Smooth muscle cell (in vitro differentiated cells): ENCODE results near the gene CSNK1A1. TPM values are rescaled to one million over a fixed set of nuclear protein-coding genes. Genes with fewer than 3 reads are reported as not detected.

ENCODE experiments used
- DNase-seq: peaks from one replicate; lab custom pipeline; 2025; ENCODE audit not compliant: unreplicated experiment; lab: John Stamatoyannopoulos, UW
- H2AFZ ChIP-seq: fragments of 200-600 bp; sonication (generic); 2 replicates; pipeline ENCODE4 v1.6.0; 2016; ENCODE audit warnings: antibody characterized with exemption, low read depth, mild to moderate bottlenecking
- H3F3A ChIP-seq: fragments of 200-600 bp; sonication (generic); 2 replicates; pipeline ENCODE4 v1.6.0; 2017; ENCODE audit warnings: antibody characterized with exemption, low read depth
- H3K27ac ChIP-seq: fragments of 200-600 bp; sonication (generic); 2 replicates; pipeline ENCODE4 v1.5.1; 2016; ENCODE audit warnings: low read depth, mild to moderate bottlenecking
- H3K27me3 ChIP-seq: fragments of 200-600 bp; sonication (generic); 2 replicates; pipeline ENCODE4 v1.6.1; 2016; ENCODE audit warnings: low read depth, mild to moderate bottlenecking
- H3K36me3 ChIP-seq: fragments of 200-600 bp; sonication (generic); 2 replicates; pipeline ENCODE4 v1.5.1; 2016; ENCODE audit warnings: low read depth
- H3K4me1 ChIP-seq: fragments of 200-600 bp; sonication (generic); 2 replicates; pipeline ENCODE4 v1.5.1; 2016; ENCODE audit warnings: low read depth
- H3K4me2 ChIP-seq: fragments of 200-600 bp; sonication (generic); 2 replicates; pipeline ENCODE4 v1.6.0; 2016; ENCODE audit warnings: mild to moderate bottlenecking
- H3K4me3 ChIP-seq: fragments of 200-600 bp; sonication (generic); 2 replicates; pipeline ENCODE4 v1.5.1; 2016; ENCODE audit warnings: mild to moderate bottlenecking
- H3K79me2 ChIP-seq: fragments of 200-600 bp; sonication (generic); 2 replicates; pipeline ENCODE4 v1.6.0; 2016; ENCODE audit warnings: low read depth, mild to moderate bottlenecking
- H3K9ac ChIP-seq: fragments of 200-600 bp; sonication (generic); 2 replicates; pipeline ENCODE4 v1.6.0; 2016; ENCODE audit warnings: low read depth
- H3K9me3 ChIP-seq: fragments of 200-600 bp; sonication (generic); replicated peaks from 2 replicates; pipeline ENCODE4 v1.5.1; 2016; ENCODE audit warnings: low read depth
- H4K20me1 ChIP-seq: fragments of 200-600 bp; sonication (generic); 2 replicates; pipeline ENCODE4 v1.6.0; 2016; ENCODE audit warnings: low read depth
- CTCF ChIP-seq: fragments of 200-600 bp; sonication (generic); IDR thresholded peaks from 2 replicates; pipeline ENCODE4 v1.5.1; 2017; ENCODE audit warnings: borderline replicate concordance, mild to moderate bottlenecking, antibody characterized with exemption; ENCODE audit not compliant: insufficient read depth, poor library complexity, severe bottlenecking
- WGBS: methylation state at CpG from one replicate; pipeline ENCODE4 v1.1.7; 2016; ENCODE audit warnings: low lambda C conversion rate; 5-methylcytosine and 5-hydroxymethylcytosine counted together
- polyA plus RNA-seq: library from polyadenylated mRNA; unstranded; fragments of >200 nt; fragmentation: Nextera tagmentation; extraction: Ambion mirVana; gene quantifications from 2 replicates; pipeline ENCODE4 v1.2.1, GENCODE V29; 2016
- total RNA-seq: library from RNA; depleted of rRNA; stranded (reverse); fragments of >200 nt; gene quantifications from 2 replicates; pipeline ENCODE4 v1.2.3, GENCODE V29; 2014

The CSNK1A1 gene
- total and polyA plus RNA-seq, 2 experiments from 2014 or later: 129 to 294 TPM

- H3K4me1 ChIP-seq: peaks cover 9% of the 10 kb centered on the region
- H2AFZ ChIP-seq: no peak overlapping the region
- H4K20me1 ChIP-seq: no peaks in the 10 kb centered on the region
- no peaks in the 10 kb centered on the region for H3K36me3 ChIP-seq
- peaks cover 31% of the 10 kb centered on the region for H3F3A ChIP-seq
- no peak for DNase-seq
- no peak for TF ChIP-seq CTCF
- H3K4me2 ChIP-seq: no peak overlapping the region
- WGBS: 89% methylated on average over 7 of the region's 7 CpGs
- H3K27me3 ChIP-seq: no peaks in the 10 kb centered on the region
- H3K79me2 ChIP-seq: no peaks in the 10 kb centered on the region
- peak overlapping the region; percentile 72 for H3K27ac ChIP-seq
- no peak overlapping the region for H3K4me3 ChIP-seq
- no peak overlapping the region for H3K9ac ChIP-seq
- no peaks in the 10 kb centered on the region for H3K9me3 ChIP-seq
Measured at GRCh38 chr5:149443210-149443609, 108.0 kb downstream of the CSNK1A1 start.

GRCh38 chr5:149442563-149443182 is 108.6 kb downstream of the CSNK1A1 start:
- Histone ChIP-seq H3K27me3 (no peaks in the 10 kb centered on the region), H3K9ac (no peak overlapping the region), H3K4me1 (peaks cover 9% of the 10 kb centered on the region), H4K20me1 (no peaks in the 10 kb centered on the region), H3K4me3 (no peak overlapping the region), H3K79me2 (no peaks in the 10 kb centered on the region), H3K36me3 (no peaks in the 10 kb centered on the region), H3K4me2 (no peak overlapping the region), H3F3A (peaks cover 25% of the 10 kb centered on the region), H2AFZ (no peak overlapping the region), H3K9me3 (no peaks in the 10 kb centered on the region), H3K27ac (peak overlapping the region; percentile 72)
- 42% methylated on average over 17 of the region's 17 CpGs for WGBS
- DNase-seq: peak; percentile 79
- peak; percentile 83 for TF ChIP-seq CTCF

Other genes with a start within 250 kb of the CSNK1A1 start
- 13.0 and 21.7 TPM in 2 replicates for gene GRPEL2, start 205.9 kb downstream of the CSNK1A1 start, total RNA-seq
- 4.6 and 5.2 TPM in 2 replicates for gene GRPEL2, start 205.9 kb downstream of the CSNK1A1 start, polyA plus RNA-seq
- gene PCYOX1L, start 193.4 kb downstream of the CSNK1A1 start, total RNA-seq: 6.4 and 14.3 TPM in 2 replicates
- 13.4 and 17.2 TPM in 2 replicates for gene PCYOX1L, start 193.4 kb downstream of the CSNK1A1 start, polyA plus RNA-seq
- 12.0 and 24.8 TPM in 2 replicates for gene IL17B, start 172.1 kb downstream of the CSNK1A1 start, total RNA-seq
- gene IL17B, start 172.1 kb downstream of the CSNK1A1 start, polyA plus RNA-seq: 10.4 and 11.6 TPM in 2 replicates
- 1.4 and 2.3 TPM in 2 replicates for gene ARHGEF37, start 30.1 kb upstream of the CSNK1A1 start, total RNA-seq
- 0.70 and 2.0 TPM in 2 replicates for gene ARHGEF37, start 30.1 kb upstream of the CSNK1A1 start, polyA plus RNA-seq
- 1.3 and 3.3 TPM in 2 replicates for gene PPARGC1B, start 178.9 kb upstream of the CSNK1A1 start, total RNA-seq
- 1.1 and 1.7 TPM in 2 replicates for gene PPARGC1B, start 178.9 kb upstream of the CSNK1A1 start, polyA plus RNA-seq